Peyer's patch (tissue), 4 donors: ENCODE results near the gene LMO1. TPM values are rescaled to one million over a fixed set of nuclear protein-coding genes. Genes with fewer than 3 reads are reported as not detected.

ENCODE experiments used
- DNase-seq, 3 donors: peaks; one replicate each; pipeline ENCODE4 v3.0.0-alpha.2; 2017 to 2019
- H3K27ac ChIP-seq, 4 donors: fragments of 200-600 bp; sonication (generic); one replicate each; pipeline ENCODE4 v1.5.1; 2016 to 2019
- H3K27me3 ChIP-seq, 2 donors: fragments of 200-600 bp; sonication (generic); one replicate each; pipeline ENCODE4 v1.5.1; 2019
- H3K36me3 ChIP-seq, 3 donors: fragments of 200-600 bp; sonication (generic); one replicate each; pipeline ENCODE4 v1.5.1; 2016 to 2019
- H3K4me1 ChIP-seq, 4 donors: fragments of 200-600 bp; sonication (generic); one replicate each; pipeline ENCODE4 v1.5.1; 2016 to 2019
- H3K4me3 ChIP-seq, 4 donors: fragments of 200-600 bp; sonication (generic); 1 replicate in 3 of 4; 2 replicates in 1 of 4; pipeline ENCODE4 v1.5.1; 2016 to 2019; ENCODE audit warnings: mild to moderate bottlenecking in 1 of 4
- H3K9me3 ChIP-seq, 4 donors: fragments of 200-600 bp; sonication (generic); one replicate each; pipeline ENCODE4 v1.5.1; 2016 to 2019; ENCODE audit warnings: mild to moderate bottlenecking in 1 of 4
- CTCF ChIP-seq, 6 experiments: fragments of 450-650 bp in 4 of 6; fragments of 200-600 bp in 2 of 6; sonication (generic) in 1 of 6; IDR thresholded peaks; one replicate each; pipeline ENCODE4 v1.5.1; 2017 to 2019; ENCODE audit warnings: antibody characterized with exemption in 6 of 6, mild to moderate bottlenecking in 3 of 6, moderate library complexity in 1 of 6
- POLR2A ChIP-seq, 2 donors: fragments of 450-650 bp; IDR thresholded peaks; one replicate each; pipeline ENCODE4 v1.5.1; 2017; ENCODE audit warnings: antibody characterized with exemption in 2 of 2, mild to moderate bottlenecking in 2 of 2, moderate library complexity in 2 of 2
- total RNA-seq, 4 donors: library from RNA; depleted of rRNA; stranded (reverse); fragments of >200 nt; gene quantifications; one replicate each; pipeline ENCODE4 v1.1.0, GENCODE V29; 2016

LMO1 gene
- total RNA-seq, 4 donors from 2014 or later: not detected

GRCh38 chr11:8180469-8180868 lies 83.2 kb downstream of the LMO1 start:
- DNase-seq: no peak
- TF ChIP-seq CTCF (IDR thresholded peaks at IDR 0.05) (no peak), POLR2A (IDR thresholded peaks at IDR 0.05) (no peak)
- H3K27ac ChIP-seq: no peak overlapping the region
- H3K27me3 ChIP-seq: no peaks in the 10 kb centered on the region
- no peaks in the 10 kb centered on the region for H3K36me3 ChIP-seq
- H3K9me3 ChIP-seq: no peaks in the 10 kb centered on the region
- no peak overlapping the region for H3K4me3 ChIP-seq
- H3K4me1 ChIP-seq: no peaks in the 10 kb centered on the region

- Histone ChIP-seq H3K4me3 (no peak overlapping the region), H3K9me3 (no peaks in the 10 kb centered on the region), H3K27ac (no peak overlapping the region), H3K27me3 (no peaks in the 10 kb centered on the region), H3K36me3 (no peaks in the 10 kb centered on the region), H3K4me1 (no peaks in the 10 kb centered on the region)
- DNase-seq: no peak
- TF ChIP-seq CTCF (IDR thresholded peaks at IDR 0.05) (no peak), POLR2A (IDR thresholded peaks at IDR 0.05) (no peak)
Observed at GRCh38 chr11:8178297-8178696, 85.4 kb downstream of the LMO1 start.

GRCh38 chr11:8177136-8177535 lies 86.5 kb downstream of the LMO1 start:
- no peak for TF ChIP-seq CTCF (IDR thresholded peaks at IDR 0.05)
- TF ChIP-seq POLR2A (IDR thresholded peaks at IDR 0.05): no peak
- DNase-seq: no peak

More at GRCh38 chr11:8177136-8177535, 86.5 kb downstream of the LMO1 start:
- Histone ChIP-seq H3K27me3 (no peaks in the 10 kb centered on the region), H3K9me3 (no peaks in the 10 kb centered on the region), H3K27ac (no peak overlapping the region), H3K4me3 (no peak overlapping the region), H3K4me1 (no peaks in the 10 kb centered on the region), H3K36me3 (no peaks in the 10 kb centered on the region)

Other genes with a start within 250 kb of the LMO1 start
- 10 to 100 TPM in 1 of 4 donors, 1 to 10 TPM in 2, under 1 TPM in 1; 0.18 to 11.6 (median 2.4) TPM for gene TUB, start 182.7 kb downstream of the LMO1 start, total RNA-seq
- gene RIC3, start 94.9 kb downstream of the LMO1 start, total RNA-seq: 10 to 100 TPM in 1 of 4 donors, 1 to 10 TPM in 3; 2.8 to 26.4 (median 4.9) TPM